HepG2 (cell line): ENCODE results near the gene CREM. TPM values are rescaled to one million over a fixed set of nuclear protein-coding genes. Genes with fewer than 3 reads are reported as not detected.

Experiments used
- ATAC-seq: fragments of 200-7000 bp; cut with Tn5 transposase; 3 replicates; pipeline ENCODE4 v1.9.1; 2020; ENCODE audit warnings: mild to moderate bottlenecking, moderate library complexity
- BruUV-seq: library from RNA; stranded (reverse); fragments of 400-500 nt; replicated peaks from 2 replicates; lab custom pipeline; 2021; lab: Mats Ljungman, UMichigan
- CTCF ChIA-PET: fragments of 300-600 bp; formaldehyde crosslinking; extraction: SDS; loops from one replicate; lab custom pipeline; 2021; ENCODE audit warnings: low total read pairs, inconsistent platforms, low intra/inter-chr PET ratio; lab: Yijun Ruan, JAX
- POLR2A ChIA-PET: fragments of 350-600 bp; sonication (Branson Sonifier 250); formaldehyde crosslinking; loops from one replicate; lab custom pipeline; 2020; ENCODE audit warnings: antibody characterized with exemption, inconsistent platforms; lab: Yijun Ruan, JAX
- DNase-seq: peaks from one replicate; pipeline ENCODE4 v3.0.0-alpha.2; 2015; ENCODE audit warnings: low spot score
- FAIRE-seq: peaks from 3 replicates; lab custom pipeline; 2011; peaks lifted over from hg19 to GRCh38; lab: Jason Lieb, UNC
- H2AFZ ChIP-seq: one replicate; pipeline ENCODE4 v1.6.1; 2011; ENCODE audit warnings: low read length, inconsistent platforms
- H3K27ac ChIP-seq: fragments of 300-600 bp; 3 replicates; pipeline ENCODE4 v1.8.0; 2011; ENCODE audit warnings: mixed run types, mild to moderate bottlenecking, mixed read lengths, low read length, inconsistent platforms; ENCODE audit not compliant: insufficient read depth; ENCODE audit errors: extremely low read length
- H3K27me3 ChIP-seq, 2 experiments: fragments of 200-600 bp in 1 of 2; 2 replicates in 1 of 2; 3 replicates in 1 of 2; pipeline versions ENCODE4 v1.6.0 to v1.8.0; 2011; ENCODE audit warnings: low read length in 2 of 2, mild to moderate bottlenecking in 2 of 2, moderate library complexity in 2 of 2, inconsistent platforms in 1 of 2; ENCODE audit not compliant: insufficient read depth in 2 of 2, control insufficient read depth in 1 of 2
- H3K36me3 ChIP-seq, 2 experiments: fragments of 200-600 bp in 1 of 2; replicated peaks in 1 of 2; 2 replicates in 1 of 2; 3 replicates in 1 of 2; pipeline versions ENCODE4 v1.5.1 to v1.8.0; 2011; ENCODE audit warnings: low read length in 2 of 2, inconsistent platforms in 1 of 2; ENCODE audit not compliant: insufficient read depth in 2 of 2, control insufficient read depth in 1 of 2
- H3K4me1 ChIP-seq: 2 replicates; pipeline ENCODE4 v1.5.1; 2012; ENCODE audit warnings: low read length, inconsistent platforms; ENCODE audit not compliant: insufficient read depth
- H3K4me2 ChIP-seq: 2 replicates; pipeline ENCODE4 v1.6.0; 2011; ENCODE audit warnings: low read depth, low read length, inconsistent platforms
- H3K4me3 ChIP-seq, 3 experiments: fragments of 200-600 bp in 1 of 3; sonication (generic), shearing (Covaris generic) in 1 of 3; replicated peaks in 1 of 3; 2 replicates each; pipeline ENCODE4 v1.5.1; 2011 to 2016; ENCODE audit warnings: low read length in 3 of 3, inconsistent platforms in 2 of 3, low read depth in 2 of 3, mild to moderate bottlenecking in 2 of 3, control low read depth in 1 of 3, mixed read lengths in 1 of 3; ENCODE audit not compliant: insufficient read depth in 1 of 3
- H3K79me2 ChIP-seq: one replicate; pipeline ENCODE4 v1.6.1; 2011; ENCODE audit warnings: low read length, inconsistent platforms; ENCODE audit not compliant: insufficient read depth
- H3K9ac ChIP-seq: 2 replicates; pipeline ENCODE4 v1.6.0; 2011; ENCODE audit warnings: mild to moderate bottlenecking, low read depth, low read length, inconsistent platforms; ENCODE audit not compliant: insufficient read depth
- H3K9me3 ChIP-seq: 2 replicates; pipeline ENCODE4 v1.5.1; 2012; ENCODE audit warnings: mild to moderate bottlenecking, low read length
- H4K20me1 ChIP-seq: 2 replicates; pipeline ENCODE4 v1.6.0; 2011; ENCODE audit warnings: inconsistent platforms, mild to moderate bottlenecking, low read length, moderate library complexity; ENCODE audit not compliant: insufficient read depth
- FOXO4 ChIP-seq: sonication (generic); formaldehyde crosslinking; conservative IDR thresholded peaks from 2 replicates; pipeline ENCODE4 v1.8.1; 2023; ENCODE audit warnings: missing genetic modification reagents
- JUN ChIP-seq: sonication (generic); formaldehyde crosslinking; IDR thresholded peaks from 2 replicates; pipeline ENCODE4 v1.4.0; 2020; ENCODE audit warnings: mild to moderate bottlenecking, missing genetic modification reagents
- KLF11 ChIP-seq: IDR thresholded peaks from 2 replicates; pipeline ENCODE4 v1.6.1; 2016; ENCODE audit warnings: missing compliant biosample characterization
- ZKSCAN1 ChIP-seq: fragments of 150-350 bp; IDR thresholded peaks from 2 replicates; pipeline ENCODE4 v1.6.1; 2014; ENCODE audit warnings: low read length
- ZNF33A ChIP-seq: sonication (generic); formaldehyde crosslinking; IDR thresholded peaks from 2 replicates; pipeline ENCODE4 v1.5.1; 2020; ENCODE audit warnings: missing genetic modification reagents, mild to moderate bottlenecking, moderate library complexity, borderline replicate concordance
- ZNF841 ChIP-seq: sonication (generic); formaldehyde crosslinking; IDR thresholded peaks from 2 replicates; pipeline ENCODE4 v1.8.1; 2023; ENCODE audit warnings: missing genetic modification reagents, borderline replicate concordance
- WGBS: methylation state at CpG from one replicate; pipeline ENCODE4 v1.1.6; 2017; ENCODE audit warnings: low lambda C conversion rate; 5-methylcytosine and 5-hydroxymethylcytosine counted together
- in situ Hi-C: cut with HindIII; loops from 2 replicates; pipeline ENCODE4 v1.10.0; 2017; ENCODE audit warnings: low pct_unique_long_range_greater_than_20kb; ENCODE audit not compliant: extremely low pct_ligation_motif_present
- intact Hi-C: fragments of 100-400 bp; cut with micrococcal nuclease; formaldehyde crosslinking; loops from one replicate; pipeline ENCODE4 v1.10.0; 2022; ENCODE audit not compliant: unreplicated experiment
- polyA plus RNA-seq, 8 experiments: library from polyadenylated mRNA; depleted of rRNA in 3 of 8; stranded (reverse) in 7 of 8; unstranded in 1 of 8; fragments of >200 nt; fragmentation: Illumina TruSeq in 4 of 8; extraction: Trizol in 4 of 8; gene quantifications; 2 replicates each; pipeline versions ENCODE4 v1.2.1 to v1.2.3, GENCODE V29; 2011 to 2016; ENCODE audit warnings: low read depth in 4 of 8, missing spikeins in 1 of 8, mixed read lengths in 1 of 8; ENCODE audit not compliant: insufficient read depth in 1 of 8
- total RNA-seq, 5 experiments: library from RNA; depleted of rRNA; stranded (reverse); fragments of >200 nt; fragmentation: Illumina TruSeq; extraction: Trizol; gene quantifications; 2 replicates each; pipeline ENCODE4 v1.2.3, GENCODE V29; 2016; ENCODE audit warnings: low read depth in 1 of 5
- TF ChIP-seq, protein P1 (sequence below): sonication (generic); formaldehyde crosslinking; IDR thresholded peaks from 2 replicates; pipeline ENCODE4 v1.5.0; 2020; ENCODE audit warnings: mild to moderate bottlenecking, missing genetic modification reagents

Gene CREM
- total and polyA plus RNA-seq, 2 of the 13 experiments (the other 11 are each of a cell fraction or from before 2014, with no cell fraction given): 21.3 to 25.4 TPM

DNA sequence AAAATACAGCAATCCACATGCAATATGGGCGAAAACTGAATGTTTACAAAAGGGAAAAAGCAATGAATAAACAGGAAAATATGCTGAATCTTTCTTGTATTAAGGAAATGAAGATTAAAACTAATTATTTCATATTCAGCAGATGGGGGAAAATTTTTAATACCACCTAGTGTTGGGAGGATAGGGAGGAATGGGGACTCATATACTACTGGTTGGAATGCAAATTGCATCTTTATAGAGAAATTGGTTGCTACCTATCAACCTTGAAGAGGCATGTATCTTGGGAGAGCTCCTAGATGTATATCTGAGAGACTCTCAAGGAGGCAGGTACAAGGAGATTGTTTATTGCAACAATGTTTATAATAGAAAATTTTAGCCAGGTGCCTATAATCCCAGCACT is 101.4 kb downstream of the CREM start (continued):
- TF ChIP-seq KLF11 (CRISPR knock-in tag): no peak
- TF ChIP-seq ZNF33A (CRISPR knock-in tag): no peak

GRCh38 chr10:35231646-35232045 is 105.0 kb downstream of the CREM start:
- no peaks in the 10 kb centered on the region for H3K79me2 ChIP-seq
- 64% methylated on average over 4 of the region's 4 CpGs for WGBS
- ATAC-seq: no peak
- no TSS peak for BruUV-seq
- TF ChIP-seq, protein P1, sequence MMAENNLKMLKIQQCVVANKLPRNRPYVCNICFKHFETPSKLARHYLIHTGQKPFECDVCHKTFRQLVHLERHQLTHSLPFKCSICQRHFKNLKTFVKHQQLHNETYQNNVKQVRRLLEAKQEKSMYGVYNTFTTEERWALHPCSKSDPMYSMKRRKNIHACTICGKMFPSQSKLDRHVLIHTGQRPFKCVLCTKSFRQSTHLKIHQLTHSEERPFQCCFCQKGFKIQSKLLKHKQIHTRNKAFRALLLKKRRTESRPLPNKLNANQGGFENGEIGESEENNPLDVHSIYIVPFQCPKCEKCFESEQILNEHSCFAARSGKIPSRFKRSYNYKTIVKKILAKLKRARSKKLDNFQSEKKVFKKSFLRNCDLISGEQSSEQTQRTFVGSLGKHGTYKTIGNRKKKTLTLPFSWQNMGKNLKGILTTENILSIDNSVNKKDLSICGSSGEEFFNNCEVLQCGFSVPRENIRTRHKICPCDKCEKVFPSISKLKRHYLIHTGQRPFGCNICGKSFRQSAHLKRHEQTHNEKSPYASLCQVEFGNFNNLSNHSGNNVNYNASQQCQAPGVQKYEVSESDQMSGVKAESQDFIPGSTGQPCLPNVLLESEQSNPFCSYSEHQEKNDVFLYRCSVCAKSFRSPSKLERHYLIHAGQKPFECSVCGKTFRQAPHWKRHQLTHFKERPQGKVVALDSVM (CRISPR knock-in tag): 0 out of 2 replicates have a peak, but pooled peaks have one; percentile 16
- 0 out of 2 replicates have a peak, but pooled peaks have one; percentile 22 for TF ChIP-seq FOXO4
- 0 out of 2 replicates have a peak, but pooled peaks have one; percentile 19 for TF ChIP-seq ZKSCAN1
- TF ChIP-seq JUN (CRISPR knock-in tag): no peak
- no peak for TF ChIP-seq ZNF841
- H3K27ac ChIP-seq: no peak overlapping the region
- H2AFZ ChIP-seq: no peak overlapping the region
- no peak for FAIRE-seq
- no peak overlapping the region for H3K4me2 ChIP-seq
- no peak overlapping the region for H3K9ac ChIP-seq
- in situ Hi-C loops (loop anchor here (10.0 kb wide), 1 partner anchor 1653 kb away; no protein-coding TSS in a partner anchor), intact Hi-C loops (loop anchor here (10.0 kb wide), 1 partner anchor 103 kb away; the partner anchor contains the start of gene CCNY)
- H3K4me1 ChIP-seq: peaks cover 34% of the 10 kb centered on the region
- no peak for DNase-seq
- ChIA-PET POLR2A (no interaction called here), CTCF (no interaction called here)
- no peaks in the 10 kb centered on the region for H4K20me1 ChIP-seq
- H3K36me3 ChIP-seq: no peaks in the 10 kb centered on the region
- H3K9me3 ChIP-seq: no peaks in the 10 kb centered on the region
- H3K27me3 ChIP-seq: no peaks in the 10 kb centered on the region
- H3K4me3 ChIP-seq: no peak overlapping the region
